GM12874 (cell line): ENCODE measurements around the gene TGFBR2.

Experiments
- CTCF ChIP-seq: IDR thresholded peaks from 2 replicates; pipeline ENCODE4 v1.5.1; 2011; ENCODE audit warnings: low read depth, mild to moderate bottlenecking, control low read depth, low read length, moderate library complexity; ENCODE audit not compliant: insufficient read depth

Gene TGFBR2

GRCh38 chr3:30676424-30677346, 70.3 kb downstream of the TGFBR2 start:
- TF ChIP-seq CTCF, result no peak

- TF ChIP-seq CTCF, result no peak
Observed at GRCh38 chr3:30677347-30677685, 70.9 kb downstream of the TGFBR2 start.

GRCh38 chr3:30679045-30679444, 72.6 kb downstream of the TGFBR2 start:
- TF ChIP-seq CTCF, result no peak

GRCh38 chr3:30680789-30681648, 74.6 kb downstream of the TGFBR2 start:
- TF ChIP-seq CTCF, result no peak

GRCh38 chr3:30681649-30682211, 75.3 kb downstream of the TGFBR2 start:
- TF ChIP-seq CTCF, result no peak

- TF ChIP-seq CTCF, result no peak
Observed at GRCh38 chr3:30682434-30683155, 76.2 kb downstream of the TGFBR2 start.

GRCh38 chr3:30683769-30684168, 77.4 kb downstream of the TGFBR2 start:
- TF ChIP-seq CTCF, result no peak
